ENCODE measurements around the gene SOS2. TPM values are rescaled to one million over a fixed set of nuclear protein-coding genes. Genes with fewer than 3 reads are reported as not detected.
A peak's percentile ranks its signal among the peaks of the same experiment; 100 is the strongest.
"Not testable (repeated sequence)": the region's sequence is repeated elsewhere in the genome, so short reads cannot be mapped to it uniquely, and the experiment has no call there.

SOS2 gene
- total RNA-seq, 1 experiment from 2014 or later, result 12.8 TPM

GRCh38 chr14:50085570-50086320 lies 145.6 kb downstream of the SOS2 start:
- DNase-seq (ENCODE audit: low spot score), result peak; percentile 74

GRCh38 chr14:50084666-50085065 lies 146.7 kb downstream of the SOS2 start:
- no peak for DNase-seq (ENCODE audit: low spot score)

- DNase-seq (ENCODE audit: low spot score), result no peak
Measured at GRCh38 chr14:50083467-50084337, 147.7 kb downstream of the SOS2 start.

- no peak for DNase-seq (ENCODE audit: low spot score)
Measured at GRCh38 chr14:50082784-50083466, 148.5 kb downstream of the SOS2 start.

GRCh38 chr14:50082308-50082742 lies 149.1 kb downstream of the SOS2 start:
- DNase-seq (ENCODE audit: low spot score), result no peak

GRCh38 chr14:50079103-50079502 lies 152.3 kb downstream of the SOS2 start:
- DNase-seq (ENCODE audit: low spot score), result not testable (repeated sequence)

GRCh38 chr14:50073663-50074062 lies 157.7 kb downstream of the SOS2 start:
- not testable (repeated sequence) for DNase-seq (ENCODE audit: low spot score)

GRCh38 chr14:50072395-50072794 lies 159.0 kb downstream of the SOS2 start:
- DNase-seq (ENCODE audit: low spot score), result no peak

- DNase-seq (ENCODE audit: low spot score), result no peak
Measured at GRCh38 chr14:50070840-50071548, 160.4 kb downstream of the SOS2 start.

GRCh38 chr14:50070230-50070629 lies 161.1 kb downstream of the SOS2 start:
- no peak for DNase-seq (ENCODE audit: low spot score)

- no peak for DNase-seq (ENCODE audit: low spot score)
Measured at GRCh38 chr14:50069325-50069724, 162.1 kb downstream of the SOS2 start.

GRCh38 chr14:50068496-50068895 lies 162.9 kb downstream of the SOS2 start:
- no peak for DNase-seq (ENCODE audit: low spot score)

GRCh38 chr14:50067723-50068495 lies 163.5 kb downstream of the SOS2 start:
- peak; percentile 69 for DNase-seq (ENCODE audit: low spot score)

Other genes with a start within 250 kb of the SOS2 start
- gene VCPKMT, start 115.0 kb downstream of the SOS2 start, total RNA-seq (2014; rRNA removed; shearing (Covaris generic)), result 8.3 and 9.9 TPM in 2 replicates
- gene L2HGDH, start 80.7 kb upstream of the SOS2 start, total RNA-seq (2014; rRNA removed; shearing (Covaris generic)), result 3.3 and 3.7 TPM in 2 replicates
- 2.3 and 3.5 TPM in 2 replicates for gene DMAC2L, start 80.7 kb upstream of the SOS2 start, total RNA-seq (2014; rRNA removed; shearing (Covaris generic))
- gene CDKL1, start 165.3 kb upstream of the SOS2 start, total RNA-seq (2014; rRNA removed; shearing (Covaris generic)), result 0.07 and 0.24 TPM in 2 replicates

All from A172 (cell line).